Activated CD8-positive, alpha-beta memory T cell treated with anti-CD3 and anti-CD28 coated beads for 1 hour (primary cell): Measurements from ENCODE around the gene AK1.
A peak's percentile ranks its signal among the peaks of the same experiment; 100 is the strongest.

Experiments
- DNase-seq, 2 donors: peaks; one replicate each; pipeline ENCODE4 v3.0.0-alpha.2; 2020; ENCODE audit warnings: low read depth in 1 of 2; ENCODE audit errors: extremely low read depth in 1 of 2

Gene AK1

GRCh38 chr9:127909839-127910273 lies 32.4 kb upstream of the AK1 start:
- no peak for DNase-seq

- no peak for DNase-seq
Measured at GRCh38 chr9:127908660-127908926, 31.1 kb upstream of the AK1 start.

- no peak for DNase-seq
Measured at GRCh38 chr9:127907867-127908659, 30.6 kb upstream of the AK1 start.

- DNase-seq: peak in 1 of 2 donors; percentile 44
Measured at GRCh38 chr9:127905788-127906191, 28.3 kb upstream of the AK1 start.

GRCh38 chr9:127905004-127905728 lies 27.7 kb upstream of the AK1 start:
- DNase-seq: peak in 1 of 2 donors; percentile 56

- no peak for DNase-seq
Measured at GRCh38 chr9:127904561-127905003, 27.1 kb upstream of the AK1 start.

GRCh38 chr9:127903557-127904475 lies 26.3 kb upstream of the AK1 start:
- peak in 1 of 2 donors; percentile 57 for DNase-seq

GRCh38 chr9:127899128-127899943 lies 21.9 kb upstream of the AK1 start, which contains the start of gene ST6GALNAC6:
Gene ST6GALNAC6 (minus strand): TSS chr9:127899603. CDS start chr9:127897981, 1,622 bp downstream.
- DNase-seq: peak in 1 of 2 donors; percentile 59

GRCh38 chr9:127898433-127899127 lies 21.1 kb upstream of the AK1 start:
- no peak for DNase-seq

- DNase-seq: no peak
Measured at GRCh38 chr9:127897193-127897692, 19.8 kb upstream of the AK1 start.

- DNase-seq: no peak
Measured at GRCh38 chr9:127896395-127897192, 19.1 kb upstream of the AK1 start.

- DNase-seq: no peak
Measured at GRCh38 chr9:127895811-127896210, 18.3 kb upstream of the AK1 start.

- no peak for DNase-seq
Measured at GRCh38 chr9:127893392-127893791, 15.9 kb upstream of the AK1 start.

GRCh38 chr9:127892831-127893230 lies 15.4 kb upstream of the AK1 start:
- no peak for DNase-seq

GRCh38 chr9:127890053-127890452 lies 12.6 kb upstream of the AK1 start:
- DNase-seq: no peak

GRCh38 chr9:127887792-127888191 lies 10.3 kb upstream of the AK1 start:
- DNase-seq: no peak

- no peak for DNase-seq
Measured at GRCh38 chr9:127886401-127886972, 9.0 kb upstream of the AK1 start.

GRCh38 chr9:127885508-127886281 lies 8.2 kb upstream of the AK1 start:
- no peak for DNase-seq
